HepG2 (cell line): ENCODE data around the gene SLC44A4. TPM values are rescaled to one million over a fixed set of nuclear protein-coding genes. Genes with fewer than 3 reads are reported as not detected.

ENCODE experiments used
- CHD4 ChIP-seq: fragments of 200-600 bp; sonication (generic); IDR thresholded peaks from 2 replicates; pipeline ENCODE4 v1.7.0; 2017; ENCODE audit warnings: mild to moderate bottlenecking, low read length, borderline replicate concordance
- FOXJ3 ChIP-seq: sonication (generic); formaldehyde crosslinking; IDR thresholded peaks from 2 replicates; pipeline ENCODE4 v1.4.0; 2020; ENCODE audit warnings: missing genetic modification reagents, mild to moderate bottlenecking, borderline replicate concordance
- FOXM1 ChIP-seq: sonication (generic); formaldehyde crosslinking; IDR thresholded peaks from 2 replicates; pipeline ENCODE4 v1.5.0; 2020; ENCODE audit warnings: missing genetic modification reagents
- HNRNPK ChIP-seq: fragments of 200-400 bp; formaldehyde crosslinking; IDR thresholded peaks from 2 replicates; pipeline ENCODE4 v1.6.1; 2018; ENCODE audit warnings: low read length, low read depth, moderate library complexity, mild to moderate bottlenecking; ENCODE audit not compliant: poor library complexity, severe bottlenecking
- MEF2D ChIP-seq: sonication (generic); formaldehyde crosslinking; IDR thresholded peaks from 2 replicates; pipeline ENCODE4 v1.5.1; 2020; ENCODE audit warnings: mild to moderate bottlenecking, missing genetic modification reagents
- NR3C1 ChIP-seq: sonication (generic); formaldehyde crosslinking; IDR thresholded peaks from 2 replicates; pipeline ENCODE4 v1.4.0; 2020; ENCODE audit warnings: missing genetic modification reagents
- SYNCRIP ChIP-seq: fragments of 200-400 bp; formaldehyde crosslinking; IDR thresholded peaks from 2 replicates; pipeline ENCODE4 v1.6.1; 2018; ENCODE audit warnings: mild to moderate bottlenecking, low read depth, low read length; ENCODE audit not compliant: insufficient read depth
- TOE1 ChIP-seq: sonication (generic); formaldehyde crosslinking; IDR thresholded peaks from 2 replicates; pipeline ENCODE4 v1.4.0; 2020; ENCODE audit warnings: mild to moderate bottlenecking, missing genetic modification reagents
- ZMYM4 ChIP-seq: sonication (generic); formaldehyde crosslinking; IDR thresholded peaks from 2 replicates; pipeline ENCODE4 v1.8.1; 2023; ENCODE audit warnings: mild to moderate bottlenecking, missing genetic modification reagents
- ZNF343 ChIP-seq: sonication (generic); formaldehyde crosslinking; IDR thresholded peaks from 2 replicates; pipeline ENCODE4 v1.4.0; 2020; ENCODE audit warnings: mild to moderate bottlenecking, missing genetic modification reagents
- ZNF510 ChIP-seq: sonication (generic); formaldehyde crosslinking; IDR thresholded peaks from 2 replicates; pipeline ENCODE4 v1.4.0; 2020; ENCODE audit warnings: low read depth, mild to moderate bottlenecking, missing genetic modification reagents
- ZNF557 ChIP-seq: sonication (generic); formaldehyde crosslinking; IDR thresholded peaks from 2 replicates; pipeline ENCODE4 v1.4.0; 2020; ENCODE audit warnings: missing genetic modification reagents
- ZNF788 ChIP-seq: sonication (generic); formaldehyde crosslinking; IDR thresholded peaks from 2 replicates; pipeline ENCODE4 v1.5.0; 2020; ENCODE audit warnings: mild to moderate bottlenecking, missing genetic modification reagents, borderline replicate concordance
- polyA plus RNA-seq, 8 experiments: library from polyadenylated mRNA; depleted of rRNA in 3 of 8; stranded (reverse) in 7 of 8; unstranded in 1 of 8; fragments of >200 nt; fragmentation: Illumina TruSeq in 4 of 8; extraction: Trizol in 4 of 8; gene quantifications; 2 replicates each; pipeline versions ENCODE4 v1.2.1 to v1.2.3, GENCODE V29; 2011 to 2016; ENCODE audit warnings: low read depth in 4 of 8, missing spikeins in 1 of 8, mixed read lengths in 1 of 8; ENCODE audit not compliant: insufficient read depth in 1 of 8
- total RNA-seq, 5 experiments: library from RNA; depleted of rRNA; stranded (reverse); fragments of >200 nt; fragmentation: Illumina TruSeq; extraction: Trizol; gene quantifications; 2 replicates each; pipeline ENCODE4 v1.2.3, GENCODE V29; 2016; ENCODE audit warnings: low read depth in 1 of 5
- TF ChIP-seq, protein P1 (sequence below): sonication (generic); formaldehyde crosslinking; IDR thresholded peaks from 2 replicates; pipeline ENCODE4 v1.9.0; 2021; ENCODE audit warnings: missing genetic modification reagents, borderline replicate concordance
- TF ChIP-seq, protein P2 (sequence below): IDR thresholded peaks from 2 replicates; pipeline ENCODE4 v1.6.1; 2016; ENCODE audit warnings: low read depth, missing genetic modification reagents, missing compliant biosample characterization
- TF ChIP-seq, protein P3 (sequence below): IDR thresholded peaks from 2 replicates; pipeline ENCODE4 v1.6.1; 2016; ENCODE audit warnings: missing biosample characterization, missing genetic modification reagents, low read depth
- TF ChIP-seq, protein P4 (sequence below): sonication (generic); formaldehyde crosslinking; IDR thresholded peaks from 2 replicates; pipeline ENCODE4 v1.8.0; 2022; ENCODE audit warnings: low read depth, missing genetic modification reagents
- TF ChIP-seq, protein P5 (sequence below): sonication (generic); formaldehyde crosslinking; IDR thresholded peaks from 2 replicates; pipeline ENCODE4 v1.4.0; 2020; ENCODE audit warnings: missing genetic modification reagents

SLC44A4 gene
- total and polyA plus RNA-seq, 2 of the 13 experiments (the other 11 are each of a cell fraction or from before 2014, with no cell fraction given), result 3.5 to 5.9 TPM

DNA sequence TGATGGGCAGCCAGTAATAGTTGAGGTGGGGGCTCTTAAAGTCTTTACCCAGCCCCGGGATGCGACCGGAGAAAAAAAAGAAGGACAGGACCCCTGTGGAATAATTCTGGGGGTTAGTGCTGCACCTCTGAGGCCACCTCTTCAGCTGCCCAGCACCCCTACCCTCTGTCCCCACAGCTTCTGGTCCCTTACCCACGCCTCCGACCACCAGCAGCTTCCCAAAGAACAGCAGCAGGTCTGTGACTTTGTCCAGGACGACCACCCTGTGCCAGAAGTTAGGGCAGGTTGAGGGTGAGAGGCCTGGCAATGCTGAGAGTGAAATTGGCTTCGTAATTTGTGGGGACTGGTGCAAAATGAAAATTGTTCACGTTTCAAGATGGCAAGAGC, 14.0 kb downstream of the SLC44A4 start (continued):
- TF ChIP-seq, protein P1, sequence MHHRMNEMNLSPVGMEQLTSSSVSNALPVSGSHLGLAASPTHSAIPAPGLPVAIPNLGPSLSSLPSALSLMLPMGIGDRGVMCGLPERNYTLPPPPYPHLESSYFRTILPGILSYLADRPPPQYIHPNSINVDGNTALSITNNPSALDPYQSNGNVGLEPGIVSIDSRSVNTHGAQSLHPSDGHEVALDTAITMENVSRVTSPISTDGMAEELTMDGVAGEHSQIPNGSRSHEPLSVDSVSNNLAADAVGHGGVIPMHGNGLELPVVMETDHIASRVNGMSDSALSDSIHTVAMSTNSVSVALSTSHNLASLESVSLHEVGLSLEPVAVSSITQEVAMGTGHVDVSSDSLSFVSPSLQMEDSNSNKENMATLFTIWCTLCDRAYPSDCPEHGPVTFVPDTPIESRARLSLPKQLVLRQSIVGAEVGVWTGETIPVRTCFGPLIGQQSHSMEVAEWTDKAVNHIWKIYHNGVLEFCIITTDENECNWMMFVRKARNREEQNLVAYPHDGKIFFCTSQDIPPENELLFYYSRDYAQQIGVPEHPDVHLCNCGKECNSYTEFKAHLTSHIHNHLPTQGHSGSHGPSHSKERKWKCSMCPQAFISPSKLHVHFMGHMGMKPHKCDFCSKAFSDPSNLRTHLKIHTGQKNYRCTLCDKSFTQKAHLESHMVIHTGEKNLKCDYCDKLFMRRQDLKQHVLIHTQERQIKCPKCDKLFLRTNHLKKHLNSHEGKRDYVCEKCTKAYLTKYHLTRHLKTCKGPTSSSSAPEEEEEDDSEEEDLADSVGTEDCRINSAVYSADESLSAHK (CRISPR knock-in tag), result no peak
- TF ChIP-seq, protein P2, sequence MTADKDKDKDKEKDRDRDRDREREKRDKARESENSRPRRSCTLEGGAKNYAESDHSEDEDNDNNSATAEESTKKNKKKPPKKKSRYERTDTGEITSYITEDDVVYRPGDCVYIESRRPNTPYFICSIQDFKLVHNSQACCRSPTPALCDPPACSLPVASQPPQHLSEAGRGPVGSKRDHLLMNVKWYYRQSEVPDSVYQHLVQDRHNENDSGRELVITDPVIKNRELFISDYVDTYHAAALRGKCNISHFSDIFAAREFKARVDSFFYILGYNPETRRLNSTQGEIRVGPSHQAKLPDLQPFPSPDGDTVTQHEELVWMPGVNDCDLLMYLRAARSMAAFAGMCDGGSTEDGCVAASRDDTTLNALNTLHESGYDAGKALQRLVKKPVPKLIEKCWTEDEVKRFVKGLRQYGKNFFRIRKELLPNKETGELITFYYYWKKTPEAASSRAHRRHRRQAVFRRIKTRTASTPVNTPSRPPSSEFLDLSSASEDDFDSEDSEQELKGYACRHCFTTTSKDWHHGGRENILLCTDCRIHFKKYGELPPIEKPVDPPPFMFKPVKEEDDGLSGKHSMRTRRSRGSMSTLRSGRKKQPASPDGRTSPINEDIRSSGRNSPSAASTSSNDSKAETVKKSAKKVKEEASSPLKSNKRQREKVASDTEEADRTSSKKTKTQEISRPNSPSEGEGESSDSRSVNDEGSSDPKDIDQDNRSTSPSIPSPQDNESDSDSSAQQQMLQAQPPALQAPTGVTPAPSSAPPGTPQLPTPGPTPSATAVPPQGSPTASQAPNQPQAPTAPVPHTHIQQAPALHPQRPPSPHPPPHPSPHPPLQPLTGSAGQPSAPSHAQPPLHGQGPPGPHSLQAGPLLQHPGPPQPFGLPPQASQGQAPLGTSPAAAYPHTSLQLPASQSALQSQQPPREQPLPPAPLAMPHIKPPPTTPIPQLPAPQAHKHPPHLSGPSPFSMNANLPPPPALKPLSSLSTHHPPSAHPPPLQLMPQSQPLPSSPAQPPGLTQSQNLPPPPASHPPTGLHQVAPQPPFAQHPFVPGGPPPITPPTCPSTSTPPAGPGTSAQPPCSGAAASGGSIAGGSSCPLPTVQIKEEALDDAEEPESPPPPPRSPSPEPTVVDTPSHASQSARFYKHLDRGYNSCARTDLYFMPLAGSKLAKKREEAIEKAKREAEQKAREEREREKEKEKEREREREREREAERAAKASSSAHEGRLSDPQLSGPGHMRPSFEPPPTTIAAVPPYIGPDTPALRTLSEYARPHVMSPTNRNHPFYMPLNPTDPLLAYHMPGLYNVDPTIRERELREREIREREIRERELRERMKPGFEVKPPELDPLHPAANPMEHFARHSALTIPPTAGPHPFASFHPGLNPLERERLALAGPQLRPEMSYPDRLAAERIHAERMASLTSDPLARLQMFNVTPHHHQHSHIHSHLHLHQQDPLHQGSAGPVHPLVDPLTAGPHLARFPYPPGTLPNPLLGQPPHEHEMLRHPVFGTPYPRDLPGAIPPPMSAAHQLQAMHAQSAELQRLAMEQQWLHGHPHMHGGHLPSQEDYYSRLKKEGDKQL (CRISPR knock-in tag), result no peak
- no peak for TF ChIP-seq TOE1
- TF ChIP-seq, protein P3, sequence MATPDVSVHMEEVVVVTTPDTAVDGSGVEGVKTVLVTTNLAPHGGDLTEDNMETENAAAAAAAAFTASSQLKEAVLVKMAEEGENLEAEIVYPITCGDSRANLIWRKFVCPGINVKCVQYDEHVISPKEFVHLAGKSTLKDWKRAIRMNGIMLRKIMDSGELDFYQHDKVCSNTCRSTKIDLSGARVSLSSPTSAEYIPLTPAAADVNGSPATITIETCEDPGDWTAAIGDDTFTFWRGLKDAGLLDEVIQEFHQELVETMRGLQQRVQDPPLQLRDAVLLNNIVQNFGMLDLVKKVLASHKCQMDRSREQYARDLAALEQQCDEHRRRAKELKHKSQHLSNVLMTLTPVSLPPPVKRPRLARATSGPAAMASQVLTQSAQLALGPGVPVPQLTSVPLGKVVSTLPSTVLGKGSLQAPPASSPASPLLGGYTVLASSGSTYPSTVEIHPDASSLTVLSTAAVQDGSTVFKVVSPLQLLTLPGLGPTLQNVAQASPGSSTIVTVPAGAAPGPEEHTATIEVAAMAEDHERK, result no peak
- no peak for TF ChIP-seq SYNCRIP
- no peak for TF ChIP-seq ZNF510 (CRISPR knock-in tag)
- TF ChIP-seq CHD4, result no peak
- TF ChIP-seq ZMYM4 (CRISPR knock-in tag), result no peak
- TF ChIP-seq, protein P4, sequence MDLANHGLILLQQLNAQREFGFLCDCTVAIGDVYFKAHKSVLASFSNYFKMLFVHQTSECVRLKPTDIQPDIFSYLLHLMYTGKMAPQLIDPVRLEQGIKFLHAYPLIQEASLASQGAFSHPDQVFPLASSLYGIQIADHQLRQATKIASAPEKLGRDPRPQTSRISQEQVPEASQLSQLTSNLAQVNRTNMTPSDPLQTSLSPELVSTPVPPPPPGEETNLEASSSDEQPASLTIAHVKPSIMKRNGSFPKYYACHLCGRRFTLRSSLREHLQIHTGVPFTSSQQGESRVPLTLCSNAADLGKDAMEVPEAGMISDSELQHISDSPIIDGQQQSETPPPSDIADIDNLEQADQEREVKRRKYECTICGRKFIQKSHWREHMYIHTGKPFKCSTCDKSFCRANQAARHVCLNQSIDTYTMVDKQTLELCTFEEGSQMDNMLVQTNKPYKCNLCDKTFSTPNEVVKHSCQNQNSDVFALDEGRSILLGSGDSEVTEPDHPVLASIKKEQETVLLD (CRISPR knock-in tag), result 0 out of 2 replicates have a peak, but pooled peaks have one; percentile 2
- TF ChIP-seq MEF2D, result no peak
- no peak for TF ChIP-seq NR3C1 (CRISPR knock-in tag)
- TF ChIP-seq, protein P5, sequence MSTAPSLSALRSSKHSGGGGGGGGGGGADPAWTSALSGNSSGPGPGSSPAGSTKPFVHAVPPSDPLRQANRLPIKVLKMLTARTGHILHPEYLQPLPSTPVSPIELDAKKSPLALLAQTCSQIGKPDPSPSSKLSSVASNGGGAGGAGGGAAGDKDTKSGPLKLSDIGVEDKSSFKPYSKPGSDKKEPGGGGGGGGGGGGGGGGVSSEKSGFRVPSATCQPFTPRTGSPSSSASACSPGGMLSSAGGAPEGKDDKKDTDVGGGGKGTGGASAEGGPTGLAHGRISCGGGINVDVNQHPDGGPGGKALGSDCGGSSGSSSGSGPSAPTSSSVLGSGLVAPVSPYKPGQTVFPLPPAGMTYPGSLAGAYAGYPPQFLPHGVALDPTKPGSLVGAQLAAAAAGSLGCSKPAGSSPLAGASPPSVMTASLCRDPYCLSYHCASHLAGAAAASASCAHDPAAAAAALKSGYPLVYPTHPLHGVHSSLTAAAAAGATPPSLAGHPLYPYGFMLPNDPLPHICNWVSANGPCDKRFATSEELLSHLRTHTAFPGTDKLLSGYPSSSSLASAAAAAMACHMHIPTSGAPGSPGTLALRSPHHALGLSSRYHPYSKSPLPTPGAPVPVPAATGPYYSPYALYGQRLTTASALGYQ (CRISPR knock-in tag), result no peak
- no peak for TF ChIP-seq HNRNPK
- TF ChIP-seq FOXJ3, result no peak
- TF ChIP-seq ZNF557 (CRISPR knock-in tag), result no peak
- 0 out of 2 replicates have a peak, but pooled peaks have one; percentile 63 for TF ChIP-seq ZNF343
- TF ChIP-seq FOXM1 (CRISPR knock-in tag), result no peak
- no peak for TF ChIP-seq ZNF788 (CRISPR knock-in tag)
